Brain microvascular endothelial cell (primary cell): ENCODE measurements around the gene EYA3.
A peak's percentile ranks its signal among the peaks of the same experiment; 100 is the strongest.

Experiments
- DNase-seq: peaks from one replicate; pipeline ENCODE4 v3.0.0-alpha.2; 2020
- H3K27ac ChIP-seq: fragments of 250-450 bp; sonication (Bioruptor Pico); 2 replicates; pipeline ENCODE4 v1.5.1; 2020; ENCODE audit warnings: mild to moderate bottlenecking, moderate library complexity
- H3K27me3 ChIP-seq: fragments of 250-450 bp; sonication (Bioruptor Pico); replicated peaks from 2 replicates; pipeline ENCODE4 v1.5.1; 2020; ENCODE audit warnings: mild to moderate bottlenecking
- H3K36me3 ChIP-seq: fragments of 250-450 bp; sonication (Bioruptor Pico); replicated peaks from 2 replicates; pipeline ENCODE4 v1.5.1; 2020; ENCODE audit warnings: mild to moderate bottlenecking
- H3K4me3 ChIP-seq: 2 replicates; pipeline ENCODE4 v1.5.1; 2011; ENCODE audit warnings: low read depth, mild to moderate bottlenecking, control low read depth, low read length, moderate library complexity
- CTCF ChIP-seq: IDR thresholded peaks from 2 replicates; pipeline ENCODE4 v1.5.1; 2011; ENCODE audit warnings: low read depth, mild to moderate bottlenecking, moderate library complexity, low read length, control low read depth, inconsistent platforms; ENCODE audit errors: missing control alignments
- in situ Hi-C: cut with HindIII; loops from 2 replicates; pipeline ENCODE4 v1.10.0; 2017; ENCODE audit warnings: low sequenced_read_pairs, low pct_ligation_motif_present

Gene EYA3

DNA sequence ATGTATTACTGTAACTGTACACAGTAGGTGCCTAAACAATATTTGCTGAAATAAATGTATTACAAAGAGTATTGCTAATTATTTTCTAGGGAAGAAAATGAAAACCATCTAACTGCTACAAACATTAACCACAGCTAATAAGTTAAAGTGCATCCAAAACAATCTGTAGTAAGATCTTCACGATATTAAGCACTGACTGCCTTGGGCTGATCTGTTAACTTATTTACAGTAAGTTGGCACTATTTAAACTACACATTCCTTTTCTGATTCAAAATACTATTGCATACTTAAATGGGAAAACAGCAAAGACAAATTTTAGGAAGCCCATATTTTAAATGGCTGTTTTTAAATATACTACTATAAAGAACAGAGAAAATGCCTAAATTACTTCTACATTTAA is 4.5 kb downstream of the EYA3 start:
- Histone ChIP-seq H3K27ac (no peak overlapping the region), H3K36me3 (no peaks in the 10 kb centered on the region), H3K27me3 (no peaks in the 10 kb centered on the region), H3K4me3 (no peak overlapping the region)
- DNase-seq, result no peak
- in situ Hi-C loops, result no loop called here
- TF ChIP-seq CTCF, result no peak

DNA sequence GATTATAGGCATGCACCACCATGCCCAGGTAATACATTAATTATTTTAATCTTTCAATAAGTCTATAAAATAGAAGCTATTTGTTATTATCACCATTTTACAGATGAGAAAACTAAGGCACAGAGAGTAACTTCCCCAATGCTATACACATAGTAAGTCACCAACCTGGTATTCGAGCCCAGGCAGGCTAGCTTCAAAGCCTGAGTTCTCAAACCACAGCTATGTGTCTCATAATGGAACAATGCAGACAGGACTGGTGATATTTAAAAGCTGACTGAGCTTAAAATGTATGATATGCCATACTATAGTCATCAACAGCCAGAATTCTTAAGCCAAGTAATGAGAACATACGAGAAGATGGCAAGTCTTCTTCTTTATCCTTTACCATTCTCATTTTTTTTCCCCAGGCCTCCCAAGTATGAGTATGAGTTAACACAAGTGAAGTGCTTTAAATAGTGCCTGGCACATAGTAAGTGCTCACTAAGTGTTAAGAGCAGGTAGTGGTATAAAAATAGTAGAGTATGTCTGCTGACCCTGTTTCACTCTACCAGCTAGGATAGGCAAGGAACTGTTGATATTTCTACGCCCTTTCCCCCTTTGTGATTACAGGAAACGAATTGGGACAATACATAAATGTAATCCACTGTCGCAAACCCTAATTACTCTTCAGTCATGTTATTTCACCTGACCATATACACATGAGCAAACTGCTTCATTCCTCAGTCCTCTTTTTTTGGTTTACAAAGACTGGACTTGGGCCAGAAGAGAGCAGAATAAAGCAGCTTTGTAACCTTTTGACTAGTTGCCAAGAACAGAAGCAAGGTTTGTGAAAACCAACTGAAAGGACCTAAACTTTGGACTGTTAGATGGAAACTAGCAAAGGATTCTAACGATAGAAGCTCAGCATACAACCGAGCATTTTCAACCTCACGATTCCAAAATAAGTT is 9.5 kb downstream of the EYA3 start:
- in situ Hi-C loops, result no loop called here
- TF ChIP-seq CTCF, result no peak
- H3K27me3 ChIP-seq, result no peaks in the 10 kb centered on the region
- H3K4me3 ChIP-seq, result no peak overlapping the region
- no peaks in the 10 kb centered on the region for H3K36me3 ChIP-seq
- H3K27ac ChIP-seq, result peak overlapping the region; percentile 62
- DNase-seq, result peak; percentile 90

DNA sequence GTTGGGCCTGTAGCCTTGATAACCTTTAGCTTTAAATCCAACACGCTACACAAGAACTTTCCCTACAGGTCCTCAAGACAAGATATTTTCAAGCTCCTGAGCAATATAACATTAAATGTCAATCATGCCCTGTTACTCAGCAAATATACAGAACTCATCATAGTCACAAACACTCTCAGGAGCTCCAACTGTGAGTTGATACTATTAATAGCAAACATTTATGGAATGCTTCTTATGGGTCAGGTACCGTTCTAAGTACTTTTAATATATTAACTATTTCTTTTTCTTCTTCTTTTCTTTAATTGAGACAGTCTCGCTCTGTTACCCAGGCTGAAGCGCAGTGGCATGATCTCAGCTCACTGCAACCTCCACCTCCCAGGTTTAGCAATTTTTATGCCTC is 10.1 kb downstream of the EYA3 start:
- DNase-seq, result no peak
- in situ Hi-C loops, result no loop called here

GRCh38 chr1:28074892-28075511 is 13.4 kb downstream of the EYA3 start:
- in situ Hi-C loops, result no loop called here
- H3K36me3 ChIP-seq, result no peaks in the 10 kb centered on the region
- no peaks in the 10 kb centered on the region for H3K27me3 ChIP-seq
- DNase-seq, result no peak
- H3K4me3 ChIP-seq, result no peak overlapping the region
- H3K27ac ChIP-seq, result no peak overlapping the region
- no peak for TF ChIP-seq CTCF

More for the DNA sequence above, 10.1 kb downstream of the EYA3 start:
- Histone ChIP-seq H3K4me3 (no peak overlapping the region), H3K27me3 (no peaks in the 10 kb centered on the region), H3K36me3 (no peaks in the 10 kb centered on the region), H3K27ac (peak overlapping the region; percentile 31)
- no peak for TF ChIP-seq CTCF

DNA sequence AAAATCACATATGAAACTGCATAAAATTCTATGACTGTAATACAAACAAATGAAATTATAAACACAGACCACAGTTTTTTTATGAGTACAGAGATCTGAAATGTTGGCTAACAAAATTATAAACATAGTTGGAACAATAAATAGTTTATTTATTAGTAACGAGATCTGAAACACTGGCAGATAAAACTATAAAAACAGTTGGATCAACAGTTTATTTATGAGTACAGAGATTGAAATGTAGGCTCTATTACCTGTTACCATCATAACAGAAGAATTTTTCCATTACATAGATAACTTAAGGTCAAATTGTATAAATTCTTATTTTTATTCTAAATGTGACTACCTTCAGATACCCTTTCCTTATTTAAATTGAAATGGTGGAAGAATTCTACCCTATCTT is 14.5 kb downstream of the EYA3 start:
- TF ChIP-seq CTCF, result no peak
- no peak for DNase-seq
- in situ Hi-C loops, result no loop called here
- Histone ChIP-seq H3K4me3 (no peak overlapping the region), H3K36me3 (no peaks in the 10 kb centered on the region), H3K27ac (no peak overlapping the region), H3K27me3 (no peaks in the 10 kb centered on the region)
